Prostate gland (tissue), 2 donors: Measurements from ENCODE around the gene CXXC5. TPM values are rescaled to one million over a fixed set of nuclear protein-coding genes. Genes with fewer than 3 reads are reported as not detected.
A peak's percentile ranks its signal among the peaks of the same experiment; 100 is the strongest.

Experiments
- DNase-seq: peaks from one replicate; pipeline ENCODE4 v3.0.0-alpha.2; 2019; ENCODE audit warnings: low spot score
- H3K27ac ChIP-seq, 2 donors: fragments of 200-600 bp; sonication (generic); 2 replicates each; pipeline ENCODE4 v1.5.1; 2017 to 2019
- H3K27me3 ChIP-seq: fragments of 200-600 bp; sonication (generic); replicated peaks from 2 replicates; pipeline ENCODE4 v1.5.1; 2019; ENCODE audit not compliant: insufficient read depth
- H3K36me3 ChIP-seq, 2 donors: fragments of 200-600 bp; sonication (generic); 1 replicate in 1 of 2; 2 replicates in 1 of 2; pipeline versions ENCODE4 v1.5.1 to v1.8.1; 2017 to 2019
- H3K4me1 ChIP-seq: fragments of 200-600 bp; sonication (generic); replicated peaks from 2 replicates; pipeline ENCODE4 v1.5.1; 2019
- H3K4me3 ChIP-seq, 2 donors: fragments of 200-600 bp; sonication (generic); 2 replicates each; pipeline ENCODE4 v1.5.1; 2017 to 2019
- H3K9me3 ChIP-seq: fragments of 200-600 bp; sonication (generic); 2 replicates; pipeline ENCODE4 v1.5.1; 2017
- POLR2A ChIP-seq: fragments of 450-650 bp; IDR thresholded peaks from one replicate; pipeline ENCODE4 v1.6.1; 2016; ENCODE audit warnings: antibody characterized with exemption, mild to moderate bottlenecking
- POLR2AphosphoS5 ChIP-seq: sonication (generic); formaldehyde crosslinking; IDR thresholded peaks from one replicate; pipeline ENCODE4 v1.6.1; 2017; ENCODE audit warnings: antibody characterized with exemption
- WGBS: methylation state at CpG from one replicate; pipeline ENCODE4 v1.1.5; 2018; 5-methylcytosine and 5-hydroxymethylcytosine counted together
- intact Hi-C: fragments of 100-400 bp; cut with DNase I; formaldehyde crosslinking; loops from one replicate; pipeline ENCODE4 v1.14.2; 2022
- total RNA-seq, 2 donors: library from RNA; depleted of rRNA; stranded (reverse); fragments of >200 nt; gene quantifications; one replicate each; pipeline ENCODE4 v1.1.0, GENCODE V29; 2016
- TF ChIP-seq, protein P1 (sequence below), 4 experiments: fragments of 200-600 bp in 2 of 4; fragments of 450-650 bp in 2 of 4; sonication (generic) in 2 of 4; IDR thresholded peaks; 1 replicate in 3 of 4; 2 replicates in 1 of 4; pipeline ENCODE4 v1.5.1; 2016 to 2019; ENCODE audit warnings: antibody characterized with exemption in 4 of 4, mild to moderate bottlenecking in 2 of 4, moderate library complexity in 2 of 4

Gene CXXC5
- total RNA-seq, 2 donors from 2014 or later = 47.4 to 47.7 TPM

DNA sequence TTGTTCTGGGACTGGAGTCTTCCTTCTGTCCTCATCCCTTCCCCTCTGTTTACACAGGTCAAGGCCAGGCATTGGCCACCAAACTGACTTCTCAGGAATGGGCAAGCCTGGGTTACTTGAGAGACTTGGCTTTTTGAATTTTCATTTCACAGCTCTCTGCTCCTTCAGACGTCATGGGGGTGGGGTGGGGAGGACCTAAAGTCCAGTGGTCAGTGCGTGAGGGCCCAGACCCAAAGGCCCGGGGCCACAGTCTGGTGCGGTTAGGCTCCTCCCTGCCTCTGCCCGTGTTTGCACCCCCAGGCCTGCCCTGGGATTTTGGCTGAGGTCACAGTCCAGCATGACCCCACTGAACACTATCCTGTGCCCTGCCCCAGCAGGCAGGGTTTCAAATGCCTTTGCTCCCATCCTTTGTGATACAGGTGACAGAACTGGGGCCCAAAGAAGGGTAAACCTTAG, 4.1 kb upstream of the CXXC5 start:
- Histone ChIP-seq H3K9me3 (no peaks in the 10 kb centered on the region), H3K36me3 (no peaks in the 10 kb centered on the region), H3K4me3 (no peak overlapping the region), H3K27me3 (no peaks in the 10 kb centered on the region), H3K4me1 (peaks cover 19% of the 10 kb centered on the region), H3K27ac (peak overlapping the region; percentile 80 to 86)
- intact Hi-C loops = no loop called here
- 83% methylated on average over 5 of the region's 5 CpGs for WGBS
- no peak for DNase-seq
- TF ChIP-seq POLR2A (no peak), POLR2AphosphoS5 (no peak)
- TF ChIP-seq, protein P1, sequence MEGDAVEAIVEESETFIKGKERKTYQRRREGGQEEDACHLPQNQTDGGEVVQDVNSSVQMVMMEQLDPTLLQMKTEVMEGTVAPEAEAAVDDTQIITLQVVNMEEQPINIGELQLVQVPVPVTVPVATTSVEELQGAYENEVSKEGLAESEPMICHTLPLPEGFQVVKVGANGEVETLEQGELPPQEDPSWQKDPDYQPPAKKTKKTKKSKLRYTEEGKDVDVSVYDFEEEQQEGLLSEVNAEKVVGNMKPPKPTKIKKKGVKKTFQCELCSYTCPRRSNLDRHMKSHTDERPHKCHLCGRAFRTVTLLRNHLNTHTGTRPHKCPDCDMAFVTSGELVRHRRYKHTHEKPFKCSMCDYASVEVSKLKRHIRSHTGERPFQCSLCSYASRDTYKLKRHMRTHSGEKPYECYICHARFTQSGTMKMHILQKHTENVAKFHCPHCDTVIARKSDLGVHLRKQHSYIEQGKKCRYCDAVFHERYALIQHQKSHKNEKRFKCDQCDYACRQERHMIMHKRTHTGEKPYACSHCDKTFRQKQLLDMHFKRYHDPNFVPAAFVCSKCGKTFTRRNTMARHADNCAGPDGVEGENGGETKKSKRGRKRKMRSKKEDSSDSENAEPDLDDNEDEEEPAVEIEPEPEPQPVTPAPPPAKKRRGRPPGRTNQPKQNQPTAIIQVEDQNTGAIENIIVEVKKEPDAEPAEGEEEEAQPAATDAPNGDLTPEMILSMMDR (IDR thresholded peaks at IDR 0.05) = no peak

DNA sequence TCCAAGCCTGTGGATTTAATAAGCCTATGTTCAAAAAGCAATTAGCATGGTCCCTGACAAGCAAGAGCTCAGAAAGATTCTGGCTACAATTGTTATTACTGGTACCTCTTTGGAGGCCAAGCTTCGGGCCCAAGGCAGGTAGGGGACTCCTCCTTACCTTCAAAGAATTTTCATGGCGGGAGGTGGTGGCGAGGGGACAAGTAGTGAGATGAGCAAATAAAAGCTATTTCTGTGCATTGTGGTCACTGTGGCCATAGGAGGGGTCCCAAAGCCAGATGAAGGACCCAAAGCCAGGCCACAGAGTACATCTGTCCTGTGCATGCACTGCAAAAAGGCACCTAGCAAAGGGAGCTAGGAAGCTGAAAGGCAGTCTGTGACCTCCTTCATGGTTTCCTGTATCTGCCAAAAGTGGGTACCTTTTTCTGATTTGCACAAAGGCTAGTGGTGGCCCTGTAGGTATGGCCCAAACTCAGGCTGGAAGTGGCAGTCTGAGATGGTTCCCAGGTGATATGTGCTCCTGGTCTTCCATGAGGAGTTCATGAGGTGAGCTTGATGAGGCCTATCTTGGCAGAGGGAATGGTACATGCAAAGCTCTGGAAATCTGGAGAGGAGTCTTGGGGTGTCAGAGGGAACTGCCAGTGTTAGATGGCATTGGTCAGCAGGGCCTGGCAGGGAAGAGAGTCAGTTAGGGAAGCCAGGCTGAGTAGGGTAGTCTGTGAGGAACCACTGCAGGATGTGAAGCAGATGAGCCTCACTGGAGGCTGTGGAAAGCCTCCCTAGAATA, 3.3 kb upstream of the CXXC5 start:
- 94% methylated on average over 3 of the region's 3 CpGs for WGBS
- H3K36me3 ChIP-seq = no peaks in the 10 kb centered on the region
- H3K4me3 ChIP-seq = no peak overlapping the region
- no peaks in the 10 kb centered on the region for H3K27me3 ChIP-seq
- no peaks in the 10 kb centered on the region for H3K9me3 ChIP-seq
- H3K27ac ChIP-seq = no peak overlapping the region
- intact Hi-C loops = no loop called here
- TF ChIP-seq, protein P1 (IDR thresholded peaks at IDR 0.05) = no peak
- TF ChIP-seq POLR2A = no peak
- peaks cover 15% of the 10 kb centered on the region for H3K4me1 ChIP-seq
- DNase-seq = no peak

DNA sequence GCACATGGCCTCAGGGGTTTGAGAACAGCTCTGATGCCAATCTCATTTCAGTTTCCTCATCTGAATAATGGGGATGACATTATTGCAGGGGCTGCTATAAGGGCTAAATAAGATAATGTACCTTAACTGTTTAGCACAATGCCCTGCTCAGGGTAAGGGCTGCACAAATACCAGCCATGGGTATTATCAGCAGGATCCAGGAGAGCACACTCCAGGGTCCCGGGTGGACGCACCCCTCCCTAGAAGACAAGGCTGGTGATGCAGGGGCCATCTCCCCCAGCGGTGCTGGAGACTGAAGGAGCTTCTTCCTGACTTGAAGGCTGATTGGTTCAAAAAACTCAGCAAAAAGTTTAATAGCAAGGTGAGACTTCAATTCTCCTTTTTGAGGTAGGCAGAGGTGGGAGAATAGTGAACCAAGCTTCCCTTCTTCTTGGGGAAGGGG, 2.7 kb upstream of the CXXC5 start:
- WGBS = 78% methylated on average over 3 of the region's 3 CpGs
- Histone ChIP-seq H3K27me3 (no peaks in the 10 kb centered on the region), H3K9me3 (no peaks in the 10 kb centered on the region), H3K27ac (no peak overlapping the region), H3K36me3 (no peaks in the 10 kb centered on the region), H3K4me1 (peaks cover 16% of the 10 kb centered on the region), H3K4me3 (no peak overlapping the region)
- no peak for TF ChIP-seq POLR2AphosphoS5
- TF ChIP-seq, protein P1 (IDR thresholded peaks at IDR 0.05) = no peak
- no peak for TF ChIP-seq POLR2A
- intact Hi-C loops = no loop called here
- no peak for DNase-seq

DNA sequence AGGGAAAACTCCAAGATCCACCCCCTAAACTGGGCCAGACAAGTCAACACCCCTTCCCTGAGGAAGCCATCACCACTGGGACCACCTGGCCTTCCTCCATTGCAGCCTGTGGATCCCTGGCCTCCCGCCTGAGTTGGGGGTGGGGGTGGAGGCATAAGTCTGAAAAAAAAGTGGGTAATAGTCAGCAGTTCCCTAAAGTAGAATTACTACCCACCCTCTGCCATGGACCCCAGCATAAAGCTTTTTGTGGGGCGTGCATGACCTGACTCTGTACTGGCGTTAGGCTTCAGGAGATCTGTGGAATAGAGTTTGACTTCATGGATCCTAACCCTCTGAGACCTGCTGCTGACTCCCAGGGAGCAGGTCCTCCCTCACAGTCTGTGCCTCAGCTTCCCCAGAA, 2.0 kb upstream of the CXXC5 start:
- TF ChIP-seq POLR2AphosphoS5 (no peak), POLR2A (no peak)
- TF ChIP-seq, protein P1 (IDR thresholded peaks at IDR 0.05) = no peak
- intact Hi-C loops = no loop called here
- WGBS = 84% methylated on average over 3 of the region's 3 CpGs
- DNase-seq = no peak
- Histone ChIP-seq H3K4me3 (no peak overlapping the region), H3K27me3 (no peaks in the 10 kb centered on the region), H3K9me3 (no peaks in the 10 kb centered on the region), H3K36me3 (no peaks in the 10 kb centered on the region), H3K27ac (no peak overlapping the region), H3K4me1 (peaks cover 22% of the 10 kb centered on the region)

DNA sequence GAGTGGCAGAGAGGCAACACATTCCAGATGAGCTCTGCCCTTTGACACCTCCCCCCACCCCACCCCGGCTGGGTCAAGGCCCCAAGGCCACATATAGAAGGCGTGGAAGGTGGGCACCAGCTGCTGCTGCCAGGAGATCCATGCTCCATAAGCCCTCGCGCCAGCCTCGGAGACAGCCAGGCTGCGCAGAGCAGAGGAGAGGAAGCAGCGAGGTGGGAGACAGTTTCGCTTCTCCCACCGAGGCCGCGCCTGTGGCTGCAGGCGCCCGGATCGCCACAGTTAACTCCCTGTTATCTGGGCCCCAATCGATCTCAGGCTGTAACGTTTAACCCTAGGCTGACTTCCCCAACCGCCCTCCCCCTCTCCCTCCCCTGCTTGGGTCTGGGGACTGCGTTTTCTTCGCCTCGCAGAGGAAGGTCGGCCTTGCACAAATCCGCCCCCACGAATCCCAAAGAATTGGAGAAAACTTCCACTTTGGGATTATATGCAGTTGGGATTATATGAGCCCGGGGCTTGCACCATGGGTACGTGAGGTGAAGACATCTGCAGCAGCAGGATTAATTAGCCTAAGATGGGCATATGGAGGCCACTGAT, 1.1 kb upstream of the CXXC5 start:
- H3K27me3 ChIP-seq = no peaks in the 10 kb centered on the region
- peaks cover 30% of the 10 kb centered on the region for H3K4me1 ChIP-seq
- H3K4me3 ChIP-seq = no peak overlapping the region
- no peaks in the 10 kb centered on the region for H3K36me3 ChIP-seq
- no peak for DNase-seq
- no peak for TF ChIP-seq POLR2AphosphoS5
- TF ChIP-seq, protein P1 (IDR thresholded peaks at IDR 0.05) = no peak
- TF ChIP-seq POLR2A = no peak
- no peak overlapping the region for H3K27ac ChIP-seq
- intact Hi-C loops = no loop called here
- H3K9me3 ChIP-seq = no peaks in the 10 kb centered on the region
- WGBS = 34% methylated on average over 25 of the region's 25 CpGs
